Measurements from ENCODE around the gene FLAD1. TPM values are rescaled to one million over a fixed set of nuclear protein-coding genes. Genes with fewer than 3 reads are reported as not detected.

The FLAD1 gene
- total and polyA plus RNA-seq, 2 experiments from 2014 or later = 74.5 to 75.0 TPM

GRCh38 chr1:155002464-155003226, 19.5 kb downstream of the FLAD1 start, which contains the start of gene ZBTB7B:
Gene ZBTB7B (plus strand): TSS chr1:155002802. CDS start chr1:155014661, 11,859 bp downstream.
- Mint-ChIP-seq H3K9me3 (no peaks in the 10 kb centered on the region), H3K36me3 (ENCODE audit: low read depth) (peaks cover 4% of the 10 kb centered on the region; the same call in 1 of the 3 replicates), H3K4me3 (peak within 1 kb of the TSS; percentile 92), H3K27me3 (ENCODE audit: insufficient read depth, low read depth, poor library complexity) (peaks cover 21% of the 10 kb centered on the region), H3K4me1 (peaks cover 40% of the 10 kb centered on the region), H3K27ac (peak within 1 kb of the TSS; percentile 92)
- TF ChIP-seq EZH2 (IDR thresholded peaks at IDR 0.05; ENCODE audit: low read depth, unreplicated experiment) = no peak
- no peak for TF ChIP-seq POLR2AphosphoS5 (IDR thresholded peaks at IDR 0.05; ENCODE audit: low read depth)
- TF ChIP-seq NANOG (IDR thresholded peaks at IDR 0.05; ENCODE audit: borderline replicate concordance) = no peak
- no peak for TF ChIP-seq ZNF114 (CRISPR knock-in tag; IDR thresholded peaks at IDR 0.05)
- no peak for TF ChIP-seq JUNB (IDR thresholded peaks at IDR 0.05; ENCODE audit: unreplicated experiment)
- TF ChIP-seq REST (IDR thresholded peaks at IDR 0.05; ENCODE audit: unreplicated experiment) = no peak
- TF ChIP-seq EZH2phosphoT487 (IDR thresholded peaks at IDR 0.05; ENCODE audit: unreplicated experiment) = no peak
- no peak for TF ChIP-seq ZNF331 (CRISPR knock-in tag; IDR thresholded peaks at IDR 0.05; ENCODE audit: low read depth)
- H3K4me3 ChIP-seq = peak within 1 kb of the TSS; percentile 96
- H3K27ac ChIP-seq (ENCODE audit: low read depth) = peak within 1 kb of the TSS; percentile 95
- no peak for DNase-seq (ENCODE audit: low spot score)
- peak within 1 kb of the TSS; percentile 96 for H3K4me2 ChIP-seq
- no peaks in the 10 kb centered on the region for H3K27me3 ChIP-seq (ENCODE audit: insufficient read depth)
- H3K4me1 ChIP-seq (ENCODE audit: insufficient read depth) = peaks cover 18% of the 10 kb centered on the region
- no peak within 1 kb of the TSS for H2AFZ ChIP-seq
- no peaks in the 10 kb centered on the region for H3K36me3 ChIP-seq (ENCODE audit: insufficient read depth)
- H3K79me2 ChIP-seq (replicated peaks; ENCODE audit: insufficient read depth) = peaks cover 35% of the 10 kb centered on the region
- H4K20me1 ChIP-seq (replicated peaks; ENCODE audit: insufficient read depth) = no peaks in the 10 kb centered on the region; the same call in 1 of the 2 replicates
- peaks cover 16% of the 10 kb centered on the region for H3F3A ChIP-seq (replicated peaks; ENCODE audit: low read depth)
- no peak for ATAC-seq
- H3K9me2 ChIP-seq (ENCODE audit: insufficient read depth) = no peaks in the 10 kb centered on the region

DNA sequence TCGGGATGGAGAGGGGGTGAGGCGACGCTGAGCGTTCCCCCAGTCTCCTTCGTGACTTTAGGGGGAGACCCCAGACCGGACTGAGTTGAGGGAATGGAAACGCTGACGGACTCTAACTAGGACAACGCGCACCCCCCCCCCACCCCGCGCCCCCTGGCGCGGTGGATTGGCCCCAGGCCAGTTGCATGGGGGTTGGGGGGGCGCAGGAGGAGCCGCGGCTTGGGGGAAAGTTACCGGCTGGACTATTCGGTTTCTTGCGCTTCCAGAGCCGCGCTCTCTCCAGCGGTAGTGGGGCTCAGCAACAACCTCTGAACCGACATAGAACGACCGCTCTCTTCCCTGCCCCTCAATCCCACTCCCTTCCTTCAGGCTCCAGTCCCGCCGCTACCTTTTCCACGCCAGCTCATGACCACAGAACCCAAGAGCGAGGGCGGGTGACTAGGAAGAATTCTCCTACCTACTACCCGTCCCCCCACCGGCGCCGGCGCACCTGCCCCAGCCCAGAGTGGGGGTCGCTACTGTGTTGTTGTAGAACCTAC, 20.2 kb downstream of the FLAD1 start:
- no peak for TF ChIP-seq ZNF114 (CRISPR knock-in tag; IDR thresholded peaks at IDR 0.05)
- no peak for TF ChIP-seq CREB1 (CRISPR knock-in tag; IDR thresholded peaks at IDR 0.05; ENCODE audit: low read depth)
- no peak for TF ChIP-seq NANOG (IDR thresholded peaks at IDR 0.05; ENCODE audit: borderline replicate concordance)
- no peak for TF ChIP-seq EZH2phosphoT487 (IDR thresholded peaks at IDR 0.05; ENCODE audit: unreplicated experiment)
- no peak for TF ChIP-seq REST (IDR thresholded peaks at IDR 0.05; ENCODE audit: unreplicated experiment)
- no peak for TF ChIP-seq ZNF331 (CRISPR knock-in tag; IDR thresholded peaks at IDR 0.05; ENCODE audit: low read depth)
- peak overlapping the region; percentile 92 for H3K27ac Mint-ChIP-seq
- Histone ChIP-seq H3K4me3 (peak overlapping the region; percentile 96), H3K36me3 (ENCODE audit: insufficient read depth) (no peaks in the 10 kb centered on the region), H4K20me1 (replicated peaks; ENCODE audit: insufficient read depth) (no peaks in the 10 kb centered on the region; the same call in 1 of the 2 replicates), H3K4me1 (ENCODE audit: insufficient read depth) (peaks cover 22% of the 10 kb centered on the region), H2AFZ (no peak overlapping the region), H3K4me2 (peak overlapping the region; percentile 96), H3K27me3 (ENCODE audit: insufficient read depth) (no peaks in the 10 kb centered on the region), H3K79me2 (replicated peaks; ENCODE audit: insufficient read depth) (peaks cover 40% of the 10 kb centered on the region), H3F3A (replicated peaks; ENCODE audit: low read depth) (peaks cover 16% of the 10 kb centered on the region), H3K27ac (ENCODE audit: low read depth) (no peak overlapping the region), H3K9me2 (ENCODE audit: insufficient read depth) (no peaks in the 10 kb centered on the region)
- H3K4me1 Mint-ChIP-seq = peaks cover 39% of the 10 kb centered on the region
- H3K4me3 Mint-ChIP-seq = peak overlapping the region; percentile 92
- ATAC-seq (no peak), DNase-seq (ENCODE audit: low spot score) (peak; percentile 59)
- peaks cover 4% of the 10 kb centered on the region; the same call in 1 of the 3 replicates for H3K36me3 Mint-ChIP-seq (ENCODE audit: low read depth)
- H3K27me3 Mint-ChIP-seq (ENCODE audit: insufficient read depth, low read depth, poor library complexity) = peaks cover 21% of the 10 kb centered on the region
- no peaks in the 10 kb centered on the region for H3K9me3 Mint-ChIP-seq

Data from GM23338 (cell line).